Measurements from ENCODE around the gene RBM17.
"Not testable (repeated sequence)": the region's sequence is repeated elsewhere in the genome, so short reads cannot be mapped to it uniquely, and the experiment has no call there.

Gene RBM17

GRCh38 chr10:6120691-6121090 lies 31.9 kb downstream of the RBM17 start:
- TF ChIP-seq, protein P1, sequence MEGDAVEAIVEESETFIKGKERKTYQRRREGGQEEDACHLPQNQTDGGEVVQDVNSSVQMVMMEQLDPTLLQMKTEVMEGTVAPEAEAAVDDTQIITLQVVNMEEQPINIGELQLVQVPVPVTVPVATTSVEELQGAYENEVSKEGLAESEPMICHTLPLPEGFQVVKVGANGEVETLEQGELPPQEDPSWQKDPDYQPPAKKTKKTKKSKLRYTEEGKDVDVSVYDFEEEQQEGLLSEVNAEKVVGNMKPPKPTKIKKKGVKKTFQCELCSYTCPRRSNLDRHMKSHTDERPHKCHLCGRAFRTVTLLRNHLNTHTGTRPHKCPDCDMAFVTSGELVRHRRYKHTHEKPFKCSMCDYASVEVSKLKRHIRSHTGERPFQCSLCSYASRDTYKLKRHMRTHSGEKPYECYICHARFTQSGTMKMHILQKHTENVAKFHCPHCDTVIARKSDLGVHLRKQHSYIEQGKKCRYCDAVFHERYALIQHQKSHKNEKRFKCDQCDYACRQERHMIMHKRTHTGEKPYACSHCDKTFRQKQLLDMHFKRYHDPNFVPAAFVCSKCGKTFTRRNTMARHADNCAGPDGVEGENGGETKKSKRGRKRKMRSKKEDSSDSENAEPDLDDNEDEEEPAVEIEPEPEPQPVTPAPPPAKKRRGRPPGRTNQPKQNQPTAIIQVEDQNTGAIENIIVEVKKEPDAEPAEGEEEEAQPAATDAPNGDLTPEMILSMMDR (conservative IDR thresholded peaks at IDR 0.05; ENCODE audit: low read depth), result no peak
- POLR2A ChIA-PET (ENCODE audit: low non-redundant PET), result no interaction called here
- CTCF ChIA-PET, result interaction anchor here (0.7 kb wide), 1 partner anchor 281 kb away, joined by 4 read pairs; no protein-coding TSS in a partner anchor

GRCh38 chr10:6121146-6121545 lies 32.3 kb downstream of the RBM17 start:
- no peak for DNase-seq (ENCODE audit: low spot score)
- TF ChIP-seq, protein P1 (conservative IDR thresholded peaks at IDR 0.05; ENCODE audit: low read depth), result no peak
- POLR2A ChIA-PET (ENCODE audit: low non-redundant PET), result no interaction called here
- CTCF ChIA-PET, result interaction anchor here (0.7 kb wide), 1 partner anchor 280 kb away, joined by 4 read pairs; no protein-coding TSS in a partner anchor
- no peak overlapping the region for H3K27ac ChIP-seq

More at GRCh38 chr10:6120691-6121090, 31.9 kb downstream of the RBM17 start:
- DNase-seq (ENCODE audit: low spot score), result no peak
- no peak overlapping the region for H3K27ac ChIP-seq

GRCh38 chr10:6123532-6123931 lies 34.7 kb downstream of the RBM17 start:
- TF ChIP-seq, protein P1 (conservative IDR thresholded peaks at IDR 0.05; ENCODE audit: low read depth), result no peak
- CTCF ChIA-PET, result interaction anchor here (0.7 kb wide), 1 partner anchor 16 kb away, joined by 4 read pairs; no protein-coding TSS in a partner anchor
- no peak overlapping the region for H3K27ac ChIP-seq
- DNase-seq (ENCODE audit: low spot score), result no peak
- POLR2A ChIA-PET (ENCODE audit: low non-redundant PET), result no interaction called here

GRCh38 chr10:6124666-6125065 lies 35.8 kb downstream of the RBM17 start:
- DNase-seq (ENCODE audit: low spot score), result no peak
- no peak overlapping the region for H3K27ac ChIP-seq
- ChIA-PET POLR2A (ENCODE audit: low non-redundant PET) (no interaction called here), CTCF (no interaction called here)
- TF ChIP-seq, protein P1 (conservative IDR thresholded peaks at IDR 0.05; ENCODE audit: low read depth), result no peak

- H3K27ac ChIP-seq; POLR2A ChIA-PET (ENCODE audit: low non-redundant PET); CTCF ChIA-PET; DNase-seq (ENCODE audit: low spot score): not testable (repeated sequence)
Observed at GRCh38 chr10:6127461-6127860, 38.6 kb downstream of the RBM17 start.

DNA sequence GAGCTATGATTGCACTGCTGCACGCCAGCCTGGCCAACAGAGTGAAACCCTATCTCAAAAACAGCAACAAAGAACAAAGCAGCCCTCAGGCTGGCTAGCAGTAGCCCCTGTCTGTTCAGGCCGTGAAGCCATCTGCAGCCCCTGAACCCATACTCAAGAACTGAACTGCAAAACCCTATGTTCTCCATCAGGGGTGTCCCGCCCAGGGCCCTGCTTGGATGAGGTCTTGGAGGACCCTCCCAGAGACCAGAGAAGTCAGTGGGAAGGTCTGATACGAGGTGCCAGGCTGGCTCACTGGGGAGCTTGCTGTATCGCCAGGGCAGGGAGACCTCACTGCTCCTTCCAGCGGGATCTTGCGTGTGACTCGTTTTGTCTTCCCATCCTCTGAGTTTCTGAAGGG lies 39.3 kb downstream of the RBM17 start:
- no peak for DNase-seq (ENCODE audit: low spot score)
- TF ChIP-seq, protein P1 (conservative IDR thresholded peaks at IDR 0.05; ENCODE audit: low read depth), result no peak
- ChIA-PET POLR2A (ENCODE audit: low non-redundant PET) (no interaction called here), CTCF (no interaction called here)
- H3K27ac ChIP-seq, result no peak overlapping the region

GRCh38 chr10:6128591-6129251 lies 39.9 kb downstream of the RBM17 start:
- POLR2A ChIA-PET (ENCODE audit: low non-redundant PET), result no interaction called here
- no peak for DNase-seq (ENCODE audit: low spot score)
- CTCF ChIA-PET, result interaction anchor here (0.6 kb wide), 1 partner anchor 46 kb away, joined by 3 read pairs; no protein-coding TSS in a partner anchor
- TF ChIP-seq, protein P1 (conservative IDR thresholded peaks at IDR 0.05; ENCODE audit: low read depth), result no peak
- no peak overlapping the region for H3K27ac ChIP-seq

All from RWPE1 (cell line).